Caco-2 (cell line): ENCODE data around the gene JADE2. TPM values are rescaled to one million over a fixed set of nuclear protein-coding genes. Genes with fewer than 3 reads are reported as not detected.

Source experiments
- BruUV-seq: library from RNA; stranded (reverse); fragments of 400-500 nt; replicated peaks from 2 replicates; lab custom pipeline; 2021; lab: Mats Ljungman, UMichigan
- CTCF ChIA-PET: fragments of 300-600 bp; sonication (Branson Sonifier 250); formaldehyde crosslinking; loops from one replicate; lab custom pipeline; 2022; ENCODE audit warnings: antibody characterized with exemption; lab: Charles Lee
- POLR2A ChIA-PET: fragments of 300-600 bp; sonication (Branson Sonifier 250); formaldehyde crosslinking; loops from one replicate; lab custom pipeline; 2022; ENCODE audit warnings: antibody characterized with exemption; lab: Charles Lee
- DNase-seq, 2 experiments: peaks; one replicate each; pipeline versions ENCODE4 v3.0.0 to v3.0.0-alpha.2; 2020 to 2022
- H3K27me3 ChIP-seq: replicated peaks from 2 replicates; pipeline ENCODE4 v1.6.0; 2011; ENCODE audit warnings: low read length; ENCODE audit not compliant: control insufficient read depth, insufficient read depth
- H3K36me3 ChIP-seq: 2 replicates; pipeline ENCODE4 v1.5.1; 2011; ENCODE audit warnings: low read length; ENCODE audit not compliant: control insufficient read depth, insufficient read depth
- H3K4me1 ChIP-seq: fragments of 250-450 bp; sonication (Bioruptor Pico); 2 replicates; pipeline ENCODE4 v1.5.1; 2020; ENCODE audit warnings: mild to moderate bottlenecking
- H3K4me3 ChIP-seq: 2 replicates; pipeline ENCODE4 v1.5.1; 2011; ENCODE audit warnings: low read depth, mild to moderate bottlenecking, control low read depth, low read length
- H3K9me3 ChIP-seq: fragments of 250-450 bp; sonication (Bioruptor Pico); 2 replicates; pipeline ENCODE4 v1.5.1; 2020; ENCODE audit warnings: mild to moderate bottlenecking, moderate library complexity
- H3K27ac Mint-ChIP-seq: one replicate; pipeline ENCODE4 v1.8.0; 2022; ENCODE audit warnings: mixed read lengths; ENCODE audit not compliant: unreplicated experiment
- H3K27me3 Mint-ChIP-seq: one replicate; pipeline ENCODE4 v1.8.0; 2022; ENCODE audit warnings: mixed read lengths; ENCODE audit not compliant: insufficient read depth, unreplicated experiment
- H3K36me3 Mint-ChIP-seq: one replicate; pipeline ENCODE4 v1.8.0; 2022; ENCODE audit warnings: mild to moderate bottlenecking, mixed read lengths; ENCODE audit not compliant: insufficient read depth, unreplicated experiment
- H3K4me1 Mint-ChIP-seq: one replicate; pipeline ENCODE4 v1.8.0; 2022; ENCODE audit warnings: low read depth, mixed read lengths; ENCODE audit not compliant: unreplicated experiment
- H3K4me3 Mint-ChIP-seq: one replicate; pipeline ENCODE4 v1.8.0; 2022; ENCODE audit warnings: mild to moderate bottlenecking, moderate library complexity, mixed read lengths; ENCODE audit not compliant: unreplicated experiment
- H3K9me3 Mint-ChIP-seq: one replicate; pipeline ENCODE4 v1.8.0; 2022; ENCODE audit warnings: mixed read lengths; ENCODE audit not compliant: unreplicated experiment
- CTCF ChIP-seq, 2 experiments: fragments of 200-600 bp in 1 of 2; IDR thresholded peaks; 1 replicate in 1 of 2; 2 replicates in 1 of 2; pipeline versions ENCODE4 v1.5.1 to v1.8.0; 2011 to 2022; ENCODE audit warnings: antibody characterized with exemption in 1 of 2, control low read depth in 1 of 2, inconsistent platforms in 1 of 2, low read depth in 1 of 2, low read length in 1 of 2, mild to moderate bottlenecking in 1 of 2, moderate library complexity in 1 of 2; ENCODE audit not compliant: insufficient read depth in 1 of 2, severe bottlenecking in 1 of 2, unreplicated experiment in 1 of 2
- intact Hi-C: fragments of 100-400 bp; cut with micrococcal nuclease; formaldehyde crosslinking; loops from one replicate; pipeline ENCODE4 v1.10.0; 2022; ENCODE audit not compliant: unreplicated experiment
- total RNA-seq: library from RNA; stranded (reverse); gene quantifications from 2 replicates; pipeline ENCODE4 v1.2.3, GENCODE V29; 2022

JADE2 gene
- total RNA-seq, 1 experiment from 2014 or later: 67.6 TPM

DNA sequence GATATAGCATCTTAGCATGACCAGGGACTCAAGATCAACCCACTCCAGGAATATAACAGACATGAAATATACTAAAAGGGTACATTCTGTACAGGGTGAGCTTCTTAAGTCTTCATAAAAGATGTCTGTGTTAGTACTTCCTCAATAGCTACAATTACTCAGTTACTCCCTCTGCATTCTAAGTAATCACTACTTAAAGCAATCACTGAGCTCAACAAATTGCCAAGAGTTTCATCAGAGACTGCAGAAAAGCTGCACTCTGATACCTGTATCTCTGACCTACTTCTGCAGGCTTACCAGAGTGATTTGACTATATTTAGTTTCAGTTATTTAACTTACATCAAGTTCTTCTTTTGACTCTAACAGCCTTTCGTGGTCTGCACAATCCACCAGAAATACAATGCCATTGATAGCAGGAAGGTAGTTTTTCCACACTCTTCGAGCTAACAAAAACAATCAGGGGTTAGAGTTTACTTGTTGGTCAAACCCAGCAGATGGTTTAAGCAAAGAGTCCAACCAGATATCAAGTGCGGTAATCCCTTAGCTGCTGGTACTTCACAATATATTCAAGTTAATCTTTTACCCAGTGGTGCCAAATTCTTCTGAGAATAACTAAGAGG, 83.9 kb downstream of the JADE2 start:
- Mint-ChIP-seq H3K4me3 (no peak overlapping the region), H3K27ac (peak overlapping the region; percentile 78)

DNA sequence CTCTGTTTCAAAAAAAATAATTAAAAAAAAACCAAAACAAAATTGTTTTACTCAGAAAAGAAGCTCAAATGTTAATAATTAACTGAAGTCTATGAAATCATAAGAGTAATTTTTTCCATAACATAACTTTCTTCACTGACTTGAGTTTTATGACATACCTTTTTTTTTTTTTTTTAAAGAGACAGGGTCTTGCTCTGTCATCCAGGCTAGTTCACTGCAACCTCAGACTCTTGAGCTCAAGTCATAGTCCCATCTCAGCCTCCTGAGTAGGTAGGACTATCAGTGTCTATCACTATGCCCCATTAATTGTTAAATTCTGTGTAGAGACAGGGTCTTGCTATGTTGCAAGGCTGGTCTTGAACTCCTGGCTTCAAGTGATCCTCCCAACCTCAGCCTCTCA, 85.3 kb downstream of the JADE2 start:
- H3K27ac Mint-ChIP-seq: peak overlapping the region; percentile 45
- H3K4me3 Mint-ChIP-seq: no peak overlapping the region
- no peak for TF ChIP-seq CTCF (IDR thresholded peaks at IDR 0.05; ENCODE audit: insufficient read depth in 1 of 2, low read depth in 1 of 2, low read length in 1 of 2, severe bottlenecking in 1 of 2, unreplicated experiment in 1 of 2)
- no peak for DNase-seq
- ChIA-PET POLR2A (interaction anchor here (0.6 kb wide), 1 partner anchor 13 kb away, joined by 3 read pairs; no protein-coding TSS in a partner anchor), CTCF (interaction anchor here (2.4 kb wide), 1 partner anchor 24 kb away, joined by 13 read pairs; no protein-coding TSS in a partner anchor)
- intact Hi-C loops: no loop called here
- BruUV-seq: no TSS peak
- no peaks in the 10 kb centered on the region for H3K9me3 ChIP-seq
- H3K4me3 ChIP-seq: no peak overlapping the region
- no peaks in the 10 kb centered on the region for H3K27me3 Mint-ChIP-seq
- H3K9me3 Mint-ChIP-seq: no peaks in the 10 kb centered on the region
- H3K36me3 Mint-ChIP-seq: peaks cover 73% of the 10 kb centered on the region
- H3K4me1 Mint-ChIP-seq: peaks cover 16% of the 10 kb centered on the region
- peaks cover 13% of the 10 kb centered on the region for H3K4me1 ChIP-seq
- peaks cover 2% of the 10 kb centered on the region for H3K36me3 ChIP-seq
- H3K27me3 ChIP-seq: no peaks in the 10 kb centered on the region

More for the DNA sequence above, 83.9 kb downstream of the JADE2 start:
- Histone ChIP-seq H3K27me3 (no peaks in the 10 kb centered on the region), H3K9me3 (no peaks in the 10 kb centered on the region), H3K36me3 (peaks cover 2% of the 10 kb centered on the region), H3K4me3 (no peak overlapping the region), H3K4me1 (peaks cover 13% of the 10 kb centered on the region)
- TF ChIP-seq CTCF (IDR thresholded peaks at IDR 0.05; ENCODE audit: insufficient read depth in 1 of 2, low read depth in 1 of 2, low read length in 1 of 2, severe bottlenecking in 1 of 2, unreplicated experiment in 1 of 2): no peak
- H3K9me3 Mint-ChIP-seq: no peaks in the 10 kb centered on the region
- intact Hi-C loops: no loop called here
- peaks cover 16% of the 10 kb centered on the region for H3K4me1 Mint-ChIP-seq
- peak in 1 of 2 experiments; percentile 50 for DNase-seq
- TSS peak; percentile 15 for BruUV-seq
- POLR2A ChIA-PET: interaction anchor here (0.7 to 1.1 kb wide), 4 partner anchors 22 to 758 kb away, joined by 3 to 4 read pairs (median 4); no protein-coding TSS in a partner anchor
- H3K27me3 Mint-ChIP-seq: no peaks in the 10 kb centered on the region
- peaks cover 72% of the 10 kb centered on the region for H3K36me3 Mint-ChIP-seq
- CTCF ChIA-PET: interaction anchor here (0.8 to 2.4 kb wide), 4 partner anchors 22 to 295 kb away, joined by 3 to 13 read pairs (median 4); partner anchors contain the start of genes CAMLG, PCBD2 and SEC24A

DNA sequence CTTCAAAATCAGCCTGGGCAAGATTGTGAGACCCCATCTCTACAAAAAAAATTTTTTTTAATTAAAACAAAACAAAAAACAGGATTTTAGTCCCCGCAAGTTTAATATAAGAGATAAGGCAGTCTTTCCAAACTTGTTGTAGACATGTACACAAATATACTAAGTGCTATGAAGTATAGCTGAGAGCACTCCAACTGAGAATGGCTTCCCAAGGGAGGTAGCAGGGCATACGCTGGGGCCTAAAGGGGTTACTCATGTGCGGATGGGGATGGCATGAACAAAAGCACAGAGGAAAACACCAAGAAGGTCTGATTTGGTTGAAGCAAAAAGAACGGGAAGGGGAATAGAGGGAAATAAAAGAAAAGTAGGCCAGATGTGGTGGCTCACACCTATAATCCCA, 86.0 kb downstream of the JADE2 start:
- Histone ChIP-seq H3K4me1 (peaks cover 13% of the 10 kb centered on the region), H3K9me3 (no peaks in the 10 kb centered on the region), H3K27me3 (no peaks in the 10 kb centered on the region), H3K36me3 (peaks cover 2% of the 10 kb centered on the region), H3K4me3 (no peak overlapping the region)
- no peaks in the 10 kb centered on the region for H3K9me3 Mint-ChIP-seq
- ChIA-PET POLR2A (no interaction called here), CTCF (no interaction called here)
- H3K27me3 Mint-ChIP-seq: no peaks in the 10 kb centered on the region
- H3K4me1 Mint-ChIP-seq: peaks cover 16% of the 10 kb centered on the region
- intact Hi-C loops: no loop called here
- DNase-seq: no peak
- H3K4me3 Mint-ChIP-seq: no peak overlapping the region
- peaks cover 76% of the 10 kb centered on the region for H3K36me3 Mint-ChIP-seq
- BruUV-seq: no TSS peak
- H3K27ac Mint-ChIP-seq: no peak overlapping the region
- no peak for TF ChIP-seq CTCF (IDR thresholded peaks at IDR 0.05; ENCODE audit: insufficient read depth in 1 of 2, low read depth in 1 of 2, low read length in 1 of 2, severe bottlenecking in 1 of 2, unreplicated experiment in 1 of 2)
